SK-MEL-5 (cell line): ENCODE measurements around the gene EHD1. TPM values are rescaled to one million over a fixed set of nuclear protein-coding genes. Genes with fewer than 3 reads are reported as not detected.

ENCODE experiments used
- DNase-seq: peaks from one replicate; pipeline ENCODE4 v3.0.0-alpha.2; 2016; ENCODE audit warnings: low read depth, low spot score
- in situ Hi-C: cut with HindIII; loops from 2 replicates; pipeline ENCODE4 v1.10.0; 2016; ENCODE audit warnings: low sequenced_read_pairs, high pct_unique_total_duplicates, low pct_unique_long_range_greater_than_20kb
- polyA plus RNA-seq, 2 experiments: library from polyadenylated mRNA; depleted of rRNA; stranded (reverse); fragments of >200 nt; gene quantifications; 2 replicates each; pipeline ENCODE4 v1.2.3, GENCODE V29; 2015
- total RNA-seq: library from RNA; depleted of rRNA; stranded (reverse); fragments of >200 nt; shearing (Covaris generic); gene quantifications from 2 replicates; pipeline ENCODE4 v1.2.3, GENCODE V29; 2014; rRNA removed

EHD1 gene
- 9.7 and 12.6 TPM in 2 replicates for total RNA-seq
- polyA plus RNA-seq (2015; cell fraction: cytosol; rRNA removed), result 23.8 and 42.0 TPM in 2 replicates
- 14.1 and 14.9 TPM in 2 replicates for polyA plus RNA-seq (2015; cell fraction: nucleus; rRNA removed)

DNA sequence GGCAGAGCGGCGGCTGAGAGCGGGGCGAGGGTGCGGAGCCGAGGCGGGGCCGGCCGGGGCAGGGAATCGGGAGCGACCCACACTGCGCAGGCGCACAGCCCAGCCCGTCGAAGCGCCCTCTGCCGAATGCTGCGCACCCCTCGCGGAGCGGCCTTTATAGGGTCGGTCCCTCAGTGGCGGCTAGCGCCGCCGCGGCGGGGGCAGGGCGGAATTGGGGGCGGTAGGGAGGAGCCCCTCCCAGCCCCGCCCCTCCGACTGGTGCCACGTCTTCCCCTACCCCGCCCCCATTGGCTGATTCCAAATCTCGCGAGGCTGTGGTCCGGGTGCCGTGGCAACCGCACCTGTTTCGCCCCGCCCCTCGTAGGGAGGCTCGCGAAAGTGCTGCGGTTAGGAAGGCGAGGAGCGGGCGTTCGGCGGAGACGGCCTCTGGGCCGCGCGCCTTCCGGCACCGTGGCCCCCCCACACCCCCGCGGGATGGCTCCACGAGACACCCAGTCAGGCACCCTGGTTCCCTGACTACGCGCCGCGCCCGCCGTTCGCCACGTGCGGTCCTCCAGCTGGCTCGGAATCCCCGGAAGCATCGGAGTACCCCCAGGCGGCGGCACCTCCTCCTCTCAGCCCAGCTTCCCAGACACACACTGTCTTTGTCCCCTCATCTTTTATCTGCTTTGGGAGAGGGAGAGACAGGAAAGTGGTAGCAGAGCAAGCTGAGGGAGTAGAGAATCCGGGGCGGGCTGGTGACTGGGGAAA is at the start of gene EHD1:
EHD1 (minus strand) TSS at position 128 of the 750 bp plus-strand sequence. CDS start 157 bp downstream, outside the sequence.
- peak; percentile 94 for DNase-seq
- in situ Hi-C loops, result no loop called here

DNA sequence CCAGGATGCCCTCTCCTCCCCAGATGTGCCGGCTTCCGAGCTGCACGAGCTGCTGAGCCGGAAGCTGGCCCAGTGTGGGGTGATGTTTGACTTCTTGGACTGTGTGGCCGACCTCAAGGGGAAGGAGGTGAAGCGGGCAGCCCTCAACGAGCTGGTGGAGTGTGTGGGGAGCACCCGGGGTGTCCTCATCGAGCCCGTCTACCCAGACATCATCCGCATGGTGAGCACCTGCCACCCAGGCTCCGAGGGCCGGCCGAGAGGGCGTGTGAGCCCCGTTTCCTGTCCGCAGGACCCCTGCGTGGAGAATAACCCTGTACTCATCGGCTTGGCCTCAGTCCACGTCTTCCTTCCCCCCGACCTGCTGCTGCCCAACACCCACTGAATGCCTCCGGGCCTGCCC is 48.3 kb upstream of the EHD1 start:
- in situ Hi-C loops, result no loop called here

DNA sequence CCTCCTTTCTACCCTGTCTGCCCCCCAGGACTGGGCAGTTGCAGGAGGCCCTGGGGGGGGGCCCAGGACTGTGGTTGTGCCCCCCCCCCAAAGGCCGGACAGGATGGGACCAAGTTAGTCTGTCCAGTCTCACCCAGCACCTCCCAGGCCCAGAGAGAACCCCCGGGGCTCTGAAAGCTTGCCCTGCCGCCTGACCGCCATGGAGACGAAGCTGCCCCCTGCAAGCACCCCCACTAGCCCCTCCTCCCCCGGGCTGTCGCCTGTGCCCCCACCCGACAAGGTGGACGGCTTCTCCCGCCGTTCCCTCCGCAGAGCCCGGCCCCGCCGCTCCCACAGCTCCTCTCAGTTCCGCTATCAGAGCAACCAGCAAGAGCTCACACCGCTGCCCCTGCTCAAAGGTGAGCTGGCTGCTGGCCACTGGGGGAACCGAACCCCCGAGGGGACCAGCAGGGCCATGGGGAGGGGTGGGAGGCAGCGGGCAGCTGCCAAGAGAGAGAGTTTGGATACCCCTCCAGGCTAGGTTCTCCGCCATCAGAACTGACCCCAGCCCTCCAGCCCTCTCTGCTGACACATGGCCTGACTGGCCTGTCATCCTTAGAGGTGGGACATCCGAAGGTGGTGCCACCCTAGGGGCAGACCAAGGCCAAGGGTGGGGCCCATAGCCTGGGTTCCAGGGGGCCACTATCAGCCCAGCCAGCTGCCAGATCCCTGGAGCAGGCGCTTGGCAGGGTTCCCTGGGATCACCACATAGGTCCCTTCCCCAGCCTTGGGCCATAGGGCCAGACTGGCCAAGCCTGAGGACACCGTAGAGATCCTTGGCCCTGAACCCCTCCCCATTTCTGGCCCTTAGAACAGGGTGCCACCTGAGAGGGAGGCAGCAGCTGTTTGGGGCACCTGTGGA is 47.4 kb upstream of the EHD1 start:
- no peak for DNase-seq
- in situ Hi-C loops, result no loop called here

More for the DNA sequence above, 48.3 kb upstream of the EHD1 start:
- DNase-seq, result no peak

DNA sequence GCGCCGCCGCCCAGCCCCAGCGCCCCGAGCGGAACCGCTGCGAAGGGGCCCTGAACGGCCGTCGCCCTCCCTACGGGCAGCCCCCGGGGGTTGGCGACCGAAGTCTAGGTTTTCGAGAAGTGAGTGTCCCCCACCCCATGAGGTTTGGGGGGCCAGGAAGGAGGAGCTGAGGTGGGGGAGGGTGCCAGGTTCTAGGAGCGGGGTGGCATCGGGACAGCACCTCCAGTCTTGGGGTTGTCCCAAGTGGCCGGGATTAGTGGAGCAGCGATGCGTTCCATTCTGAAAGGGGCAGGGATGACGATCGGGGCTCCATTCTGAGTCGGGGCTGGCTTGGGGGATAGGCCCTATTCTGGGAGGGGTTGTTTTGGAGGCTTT is 46.5 kb upstream of the EHD1 start:
- DNase-seq, result no peak
- in situ Hi-C loops, result no loop called here

DNA sequence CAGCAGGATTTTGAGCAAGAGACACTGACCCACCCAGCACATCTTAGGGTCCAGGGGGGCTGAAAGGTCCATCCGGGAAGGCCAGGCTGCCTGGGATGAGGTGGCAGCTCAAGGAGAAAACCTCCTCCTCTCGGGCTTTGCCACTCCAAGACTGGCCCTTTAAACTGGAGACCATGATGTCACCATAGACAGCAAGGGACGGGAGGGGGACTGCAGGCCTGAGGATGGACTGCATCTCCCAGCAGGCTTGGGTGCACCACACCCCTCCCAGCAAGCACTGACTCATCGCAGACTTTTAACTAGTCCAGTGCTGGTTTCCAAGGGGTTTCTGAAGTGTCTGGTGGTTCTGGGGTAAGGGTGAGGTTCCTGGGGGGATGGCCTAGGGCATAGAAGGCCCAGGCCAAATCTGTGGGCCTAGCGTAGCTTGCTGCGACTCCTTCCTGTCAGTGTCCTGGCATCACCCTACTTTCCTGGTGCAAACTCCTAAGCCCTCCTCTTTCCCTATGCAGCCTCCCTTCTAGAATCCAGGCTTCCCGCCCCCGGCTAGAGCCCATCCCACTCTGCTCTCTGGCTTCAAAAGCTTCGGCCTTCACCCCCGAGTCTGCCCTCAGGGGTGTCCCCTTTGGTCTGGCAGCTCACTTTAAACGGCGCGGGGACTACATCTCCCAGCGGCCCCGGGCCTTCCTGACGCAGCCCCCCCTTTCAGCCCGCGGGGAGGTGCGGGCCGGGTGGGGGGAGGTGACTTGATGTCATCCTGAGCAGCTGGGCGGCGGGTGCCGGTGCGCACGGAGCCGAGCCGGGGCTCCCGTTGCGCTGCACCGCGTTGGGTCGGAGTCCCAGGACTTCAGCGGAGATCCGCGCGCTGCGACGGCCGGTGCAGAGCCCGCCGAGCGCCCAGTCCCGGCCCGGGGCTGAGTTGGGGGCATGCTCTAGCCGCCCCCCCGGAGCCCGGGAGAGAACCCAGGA is 45.8 kb upstream of the EHD1 start, which contains the start of gene PPP2R5B:
PPP2R5B (plus strand) TSS at position 746 of the 966 bp plus-strand sequence. CDS start 1,046 bp downstream, outside the sequence.
- in situ Hi-C loops, result no loop called here
- DNase-seq, result peak; percentile 91

DNA sequence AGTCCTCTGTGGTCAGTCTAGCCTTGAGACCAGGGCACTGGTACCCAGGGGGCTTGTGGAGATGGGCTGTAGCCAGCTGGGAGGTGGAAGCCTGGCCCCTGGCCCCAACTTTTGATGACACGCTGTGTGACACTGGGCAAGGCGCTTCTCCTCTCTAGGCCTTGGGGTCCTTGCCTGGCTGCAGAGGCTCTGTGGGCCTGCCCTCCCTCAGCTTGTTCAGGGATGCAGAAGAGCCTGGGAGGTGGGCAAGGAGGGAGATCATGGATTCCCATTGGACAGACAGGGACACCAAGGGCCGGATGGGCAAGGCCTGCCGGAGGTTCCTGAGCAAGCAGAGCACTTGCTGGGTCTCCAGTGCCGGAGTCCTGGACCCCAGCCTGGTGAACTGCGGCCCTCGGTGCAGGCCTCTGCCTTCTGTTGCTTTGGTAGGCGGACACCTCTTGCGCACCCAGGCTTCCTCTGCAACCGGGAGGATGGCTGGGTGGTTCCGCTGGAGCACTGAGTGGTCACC is 44.8 kb upstream of the EHD1 start:
- in situ Hi-C loops, result no loop called here

DNA sequence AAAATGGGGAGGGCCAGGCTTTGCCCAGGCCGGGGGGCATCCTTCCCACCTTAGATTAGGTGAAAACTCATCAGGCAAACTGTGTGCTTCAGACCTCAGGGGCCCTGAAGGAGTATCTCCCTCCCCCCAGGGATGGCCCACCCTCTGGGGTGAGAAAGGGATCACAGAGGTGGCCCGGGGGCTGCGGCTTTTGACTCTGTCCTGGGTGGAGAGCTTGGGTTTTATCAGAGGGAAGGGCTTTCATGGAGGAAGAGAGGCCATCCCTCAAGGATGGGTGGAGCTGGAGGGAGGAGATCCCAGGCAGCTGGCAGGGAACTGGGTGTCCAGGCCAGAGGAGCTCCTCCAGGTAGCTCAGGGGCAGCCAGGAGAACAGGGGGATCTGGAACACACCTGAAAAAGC is 43.0 kb upstream of the EHD1 start:
- in situ Hi-C loops, result no loop called here
- no peak for DNase-seq

More for the DNA sequence above, 44.8 kb upstream of the EHD1 start:
- DNase-seq, result no peak

DNA sequence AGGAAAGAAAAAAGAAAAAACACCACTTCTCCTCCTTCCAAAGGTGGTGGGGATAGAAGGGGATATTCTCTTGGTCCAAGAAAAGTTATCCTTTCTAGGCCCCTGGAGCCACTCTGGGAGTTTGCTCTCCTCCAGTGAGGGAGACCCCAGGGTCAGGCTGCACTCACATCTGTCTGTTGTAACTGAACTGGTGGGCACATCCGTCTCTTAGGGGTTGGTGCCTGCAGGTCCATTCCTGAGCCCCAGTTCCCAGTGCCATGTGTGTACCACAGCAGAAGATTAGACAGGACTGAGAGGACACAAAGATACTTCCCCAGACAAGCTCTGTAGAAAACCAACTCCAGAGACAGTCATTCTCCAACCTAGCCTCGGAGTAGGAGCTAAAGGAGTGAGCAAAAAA is 41.7 kb upstream of the EHD1 start:
- in situ Hi-C loops, result no loop called here
- DNase-seq, result no peak

DNA sequence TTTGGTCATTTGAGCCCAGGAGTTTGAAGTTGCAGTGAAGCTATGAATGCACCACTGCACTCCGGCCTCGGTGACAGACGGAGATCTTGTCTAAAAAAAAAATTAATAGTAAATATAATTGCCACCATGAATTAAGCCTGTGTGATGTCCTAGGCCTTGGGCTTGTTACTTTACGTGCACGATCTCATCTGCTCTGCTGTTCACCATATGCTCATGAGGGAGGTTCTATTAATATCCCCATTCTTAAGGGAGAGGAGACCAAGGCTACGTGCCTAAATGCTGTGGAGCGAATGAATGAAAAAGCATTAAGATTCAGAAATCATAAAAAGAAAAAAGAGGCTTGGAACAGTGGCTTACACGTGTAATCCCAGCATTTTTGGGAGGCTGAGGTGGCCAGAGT is 41.2 kb upstream of the EHD1 start:
- no peak for DNase-seq
- in situ Hi-C loops, result no loop called here

DNA sequence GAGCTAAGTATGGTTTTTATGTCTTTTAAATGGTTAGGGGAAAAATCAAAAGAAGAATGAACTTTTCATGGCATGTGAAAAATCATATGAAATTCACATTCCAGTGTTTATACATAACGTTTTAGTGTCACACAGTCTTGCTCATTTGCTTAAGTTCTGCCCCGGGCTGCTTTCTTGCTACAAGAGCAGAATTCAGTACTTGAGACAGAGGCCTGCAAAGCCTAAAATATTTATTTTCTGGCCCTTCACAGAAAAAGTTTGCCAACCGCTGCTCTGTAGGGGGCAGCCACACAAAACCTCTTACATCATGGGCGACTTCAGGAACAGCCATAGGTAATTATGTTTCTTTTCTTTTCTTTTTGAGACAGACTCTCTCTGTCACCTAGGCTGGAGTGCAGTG is 39.6 kb upstream of the EHD1 start:
- peak; percentile 42 for DNase-seq
- in situ Hi-C loops, result no loop called here

DNA sequence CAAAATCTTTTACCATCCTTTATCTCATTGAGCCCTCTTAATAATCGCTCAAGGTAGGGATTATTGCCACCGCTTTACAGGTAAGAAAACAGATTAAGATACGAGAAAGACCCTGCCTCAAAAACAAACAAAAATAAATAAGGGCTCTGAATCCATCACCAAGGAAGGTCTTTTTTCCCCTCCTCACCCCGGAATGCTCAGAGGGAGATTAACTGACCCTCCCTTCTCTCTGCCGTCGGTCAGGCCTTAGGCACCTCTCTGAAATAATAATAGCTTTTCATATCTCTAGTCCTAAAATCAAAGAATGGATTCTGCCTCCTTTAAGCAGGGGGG is 39.2 kb upstream of the EHD1 start:
- in situ Hi-C loops, result no loop called here
- no peak for DNase-seq

DNA sequence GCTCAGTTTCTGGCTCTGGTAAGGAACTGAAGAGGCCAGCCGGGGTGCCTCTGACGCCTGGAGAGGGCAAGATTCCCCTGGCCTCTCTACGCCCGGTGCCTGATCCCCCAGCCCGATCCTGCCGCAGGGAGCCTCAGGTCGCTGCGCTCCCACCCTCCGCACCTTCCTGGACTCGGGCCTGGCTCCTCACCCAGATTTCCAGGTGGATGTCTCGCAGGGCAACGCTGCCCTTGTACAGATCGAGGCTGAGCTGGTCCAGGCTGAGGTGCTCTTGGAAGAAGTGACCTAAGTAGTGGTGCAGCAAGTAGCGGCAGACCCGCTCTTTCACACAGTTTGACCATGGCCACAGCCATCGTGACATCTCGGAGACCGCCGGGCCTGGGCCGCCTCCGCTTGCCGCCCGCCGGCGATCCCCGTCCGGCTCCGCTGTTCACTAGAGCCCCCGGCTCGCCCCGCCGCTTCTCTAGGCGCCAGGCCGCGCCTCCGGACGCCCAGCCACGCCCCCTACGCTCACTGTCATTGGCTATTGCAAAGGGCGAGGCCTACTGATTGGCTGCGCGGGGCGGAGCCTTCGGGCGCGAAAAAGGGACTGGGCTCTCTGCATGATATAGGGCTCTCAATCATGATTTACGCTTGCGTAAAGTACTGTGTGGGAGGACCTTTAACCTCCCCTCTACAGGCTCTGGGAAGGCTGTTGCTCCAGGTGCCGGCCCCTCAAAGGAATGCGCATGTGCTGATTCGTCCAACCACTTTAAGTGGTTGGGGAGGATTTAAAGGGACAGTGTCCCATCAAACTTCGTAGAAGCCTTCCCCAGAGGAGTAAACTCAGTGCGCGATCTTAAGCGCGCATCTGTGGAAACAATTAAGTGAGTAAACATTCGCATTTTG is 38.6 kb upstream of the EHD1 start, which contains the start of gene ATG2A:
ATG2A (minus strand) TSS at position 435 of the 888 bp plus-strand sequence; CDS start at position 361, 74 bp downstream.
- peak; percentile 98 for DNase-seq
- in situ Hi-C loops, result no loop called here

DNA sequence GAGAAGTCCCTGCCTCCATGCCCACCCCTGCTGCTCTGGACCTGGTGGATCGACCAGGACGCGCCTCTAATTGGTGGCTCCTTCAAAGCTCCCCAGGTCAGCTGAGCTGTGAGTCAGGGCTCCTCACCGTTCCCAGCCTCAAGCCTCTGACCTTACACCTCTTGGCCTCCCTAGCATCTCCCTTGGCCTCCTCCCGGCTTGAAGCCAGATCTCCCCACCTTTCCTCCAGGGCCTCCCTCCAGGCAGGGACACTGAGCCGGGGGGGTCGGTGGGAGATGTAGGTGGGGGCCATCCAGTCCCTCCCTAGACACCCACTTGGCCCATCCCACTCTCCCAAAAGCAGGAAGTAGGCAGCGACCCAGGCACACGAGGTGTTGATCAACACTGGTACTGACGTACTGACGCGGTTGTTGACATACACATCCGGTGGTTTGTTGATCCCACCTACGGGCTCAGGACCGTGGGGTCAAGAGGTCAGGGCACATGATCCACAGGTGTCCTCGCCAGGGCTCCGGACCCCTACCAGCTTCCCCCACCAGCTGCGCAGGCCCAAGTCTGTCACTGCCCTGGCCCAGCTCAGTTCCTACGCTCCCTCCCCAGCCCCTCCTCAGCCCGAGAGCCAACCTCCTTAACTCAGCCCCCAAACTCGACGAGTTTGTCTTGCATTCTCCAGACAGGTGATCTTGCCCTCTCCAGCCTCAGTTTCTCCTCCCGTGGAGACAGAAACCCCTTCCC is 37.8 kb upstream of the EHD1 start:
- peak; percentile 40 for DNase-seq

DNA sequence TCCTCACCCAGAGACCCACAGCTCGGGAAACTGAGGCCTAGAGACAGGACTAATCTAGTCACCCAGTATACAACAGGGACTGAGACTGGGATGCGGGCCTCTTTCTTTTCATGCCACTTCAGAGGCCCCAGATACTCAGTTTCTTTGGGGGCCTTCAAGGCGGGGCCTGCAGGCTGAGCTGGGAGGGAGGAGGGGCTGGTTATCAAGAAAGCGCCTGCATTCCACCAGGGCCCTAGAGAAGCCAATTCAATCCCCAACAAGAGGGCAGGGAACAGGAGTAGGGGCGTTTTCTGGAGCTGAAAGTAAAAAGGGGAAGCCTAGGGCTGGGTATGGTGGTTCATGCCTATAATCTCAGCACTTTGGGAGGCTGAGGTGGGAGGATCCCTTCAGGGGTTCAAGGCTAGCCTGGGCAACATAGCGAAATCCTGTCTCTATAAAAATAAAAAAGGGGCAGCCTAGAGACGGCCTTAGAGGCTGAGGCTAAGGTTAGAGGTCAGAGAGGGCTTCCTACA is 37.0 kb upstream of the EHD1 start:
- in situ Hi-C loops, result no loop called here

More for the DNA sequence above, 37.8 kb upstream of the EHD1 start:
- in situ Hi-C loops, result no loop called here

DNA sequence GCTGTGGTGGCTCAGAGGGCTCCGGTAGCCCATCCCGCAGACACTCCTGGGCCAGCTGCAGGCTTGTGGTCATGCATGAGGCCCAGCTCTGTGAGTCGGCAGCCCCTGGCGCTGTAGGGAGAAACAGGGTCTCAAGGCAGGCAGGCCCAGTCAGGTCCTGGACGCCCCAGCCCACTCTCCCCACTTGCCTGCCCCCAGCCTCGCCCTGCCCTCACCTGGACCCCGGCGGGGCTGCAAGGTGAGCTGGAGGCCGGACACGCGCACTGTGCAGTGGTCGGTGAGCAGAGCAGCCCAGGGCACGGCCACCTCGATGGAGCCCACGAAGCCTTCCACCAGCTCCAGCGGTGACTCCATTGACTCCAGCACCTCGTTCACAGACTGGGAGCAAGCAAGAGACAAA is 35.7 kb upstream of the EHD1 start:
- DNase-seq, result no peak
- in situ Hi-C loops, result no loop called here

More for the DNA sequence above, 37.0 kb upstream of the EHD1 start:
- DNase-seq, result no peak
